Raji (cell line): ENCODE measurements around the gene CFAP74.

Experiments used
- POLR2A ChIP-seq: IDR thresholded peaks from 2 replicates; pipeline ENCODE4 v1.6.1; 2011; ENCODE audit warnings: low read depth, low read length, control low read depth; ENCODE audit not compliant: insufficient read depth

CFAP74 gene

DNA sequence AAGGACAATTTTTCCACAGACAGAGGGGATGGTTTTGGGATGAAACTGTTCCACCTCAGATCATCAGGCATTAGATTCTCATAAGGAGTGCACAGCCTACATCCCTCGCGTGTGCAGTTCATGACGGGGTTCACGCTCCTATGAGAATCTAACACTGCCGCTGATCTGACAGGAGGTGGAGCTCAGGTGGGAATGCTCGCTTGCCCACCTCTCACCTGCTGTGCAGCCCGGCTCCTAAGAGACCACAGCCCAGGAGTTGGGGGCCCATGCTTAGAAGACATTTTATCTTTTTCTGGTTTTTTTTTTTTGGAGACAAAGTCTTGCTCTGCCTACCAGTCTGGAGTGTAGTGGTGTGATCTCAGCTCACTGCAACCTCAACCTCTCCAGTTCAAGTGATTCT is 128.7 kb downstream of the CFAP74 start:
- TF ChIP-seq POLR2A = no peak

DNA sequence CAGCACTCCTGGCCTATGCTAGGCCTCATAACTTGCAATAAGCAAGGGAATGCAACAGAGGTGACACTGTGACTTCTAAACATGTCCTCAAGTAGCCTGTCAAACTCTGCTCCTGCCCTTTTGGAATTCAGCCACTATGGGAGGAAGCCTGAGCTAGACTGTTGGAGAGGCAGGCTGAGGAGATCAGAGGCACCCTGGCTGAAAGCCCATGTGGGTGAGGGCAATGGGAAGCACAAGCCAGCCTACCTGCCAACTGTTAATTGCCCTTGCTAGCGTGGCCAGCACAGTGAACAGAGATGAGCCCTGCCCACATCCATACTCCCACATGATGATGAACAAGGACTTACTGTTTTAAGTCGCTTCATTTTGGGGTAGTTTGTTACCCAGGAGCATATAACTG is 130.4 kb downstream of the CFAP74 start:
- no peak for TF ChIP-seq POLR2A

DNA sequence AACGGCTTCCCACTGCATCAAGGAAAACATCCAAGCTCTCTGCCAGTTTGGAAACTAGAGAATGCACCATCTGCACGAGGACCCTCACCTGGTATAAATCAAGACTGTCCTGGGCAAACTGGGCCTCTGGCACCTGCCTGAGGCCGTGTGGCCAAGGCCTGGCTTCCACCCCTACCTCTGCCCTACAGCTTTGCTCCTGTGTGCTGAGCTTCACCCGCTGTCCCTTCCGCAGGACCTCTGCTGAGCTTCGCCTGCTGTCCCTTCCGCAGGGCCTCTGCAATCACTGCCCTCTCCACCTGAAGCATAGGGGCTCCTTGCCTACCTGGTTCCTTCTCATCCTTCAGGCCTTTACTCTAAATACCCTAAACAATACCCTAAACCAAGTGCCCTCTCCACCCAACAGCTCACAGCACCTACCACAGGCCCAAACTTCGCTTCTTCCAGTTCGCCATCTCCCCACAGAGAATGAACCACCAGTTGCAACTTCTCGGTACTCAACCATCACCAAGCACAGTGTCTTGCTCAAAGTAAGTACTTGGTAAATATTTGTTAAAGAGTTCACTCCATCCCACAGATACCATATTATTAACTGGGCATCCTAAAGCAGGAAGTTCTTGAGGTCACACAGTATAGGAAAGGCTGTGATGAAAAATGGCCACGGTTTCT is 131.1 kb downstream of the CFAP74 start:
- TF ChIP-seq POLR2A = no peak
